ENCODE data around the gene GNB3. TPM values are rescaled to one million over a fixed set of nuclear protein-coding genes. Genes with fewer than 3 reads are reported as not detected.

Gene GNB3
- total RNA-seq, 1 experiment from 2014 or later: not detected

DNA sequence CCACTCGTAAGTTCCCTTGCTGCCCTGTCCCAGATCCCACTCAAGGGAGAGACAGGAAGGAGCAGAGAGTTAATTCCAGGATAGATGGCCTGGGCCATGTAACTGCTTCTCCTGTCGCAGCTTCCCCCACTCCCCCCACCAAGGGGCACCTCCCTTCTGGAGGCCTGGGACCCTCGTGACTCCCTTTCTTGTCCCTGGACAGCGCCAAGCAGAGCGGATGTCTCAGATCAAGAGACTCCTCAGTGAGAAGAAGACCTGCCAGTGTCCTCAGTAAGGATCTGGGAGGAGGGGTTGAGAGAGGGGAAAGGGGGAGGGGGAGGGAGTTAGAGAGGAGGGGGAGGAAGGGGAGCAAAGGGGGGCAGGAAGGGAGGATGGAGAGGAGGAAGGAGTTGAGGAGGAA is 22.1 kb upstream of the GNB3 start:
- Histone ChIP-seq H3K4me3 (no peak overlapping the region), H3K36me3 (no peaks in the 10 kb centered on the region), H3K27me3 (replicated peaks) (peaks cover 53% of the 10 kb centered on the region), H3K9me3 (replicated peaks) (no peaks in the 10 kb centered on the region), H3K27ac (no peak overlapping the region), H3K4me1 (replicated peaks) (no peaks in the 10 kb centered on the region)
- no peak for DNase-seq (ENCODE audit: low read depth in 1 of 2, low spot score in 2 of 2)

DNA sequence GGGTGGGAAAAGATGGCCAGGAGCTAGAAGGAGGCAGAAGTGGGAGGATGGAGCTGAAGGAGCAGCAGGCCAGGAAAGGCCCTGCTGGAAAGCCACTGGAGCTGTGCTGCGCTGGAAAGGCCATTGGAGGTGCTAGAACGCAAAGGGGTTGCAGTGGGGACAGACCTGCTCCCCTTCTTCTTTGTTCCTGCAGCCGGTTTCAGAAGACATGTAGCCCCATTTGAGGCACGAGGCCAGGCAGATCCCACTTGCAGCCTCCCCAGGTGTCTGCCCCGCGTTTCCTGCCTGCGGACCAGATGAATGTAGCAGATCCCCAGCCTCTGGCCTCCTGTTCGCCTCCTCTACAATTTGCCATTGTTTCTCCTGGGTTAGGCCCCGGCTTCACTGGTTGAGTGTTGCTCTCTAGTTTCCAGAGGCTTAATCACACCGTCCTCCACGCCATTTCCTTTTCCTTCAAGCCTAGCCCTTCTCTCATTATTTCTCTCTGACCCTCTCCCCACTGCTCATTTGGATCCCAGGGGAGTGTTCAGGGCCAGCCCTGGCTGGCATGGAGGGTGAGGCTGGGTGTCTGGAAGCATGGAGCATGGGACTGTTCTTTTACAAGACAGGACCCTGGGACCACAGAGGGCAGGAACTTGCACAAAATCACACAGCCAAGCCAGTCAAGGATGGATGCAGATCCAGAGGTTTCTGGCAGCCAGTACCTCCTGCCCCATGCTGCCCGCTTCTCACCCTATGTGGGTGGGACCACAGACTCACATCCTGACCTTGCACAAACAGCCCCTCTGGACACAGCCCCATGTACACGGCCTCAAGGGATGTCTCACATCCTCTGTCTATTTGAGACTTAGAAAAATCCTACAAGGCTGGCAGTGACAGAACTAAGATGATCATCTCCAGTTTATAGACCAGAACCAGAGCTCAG is 21.4 kb upstream of the GNB3 start:
- DNase-seq (ENCODE audit: low read depth in 1 of 2, low spot score in 2 of 2): no peak
- Histone ChIP-seq H3K4me1 (replicated peaks) (no peaks in the 10 kb centered on the region), H3K27me3 (replicated peaks) (peaks cover 51% of the 10 kb centered on the region), H3K36me3 (no peaks in the 10 kb centered on the region), H3K9me3 (replicated peaks) (no peaks in the 10 kb centered on the region), H3K4me3 (no peak overlapping the region), H3K27ac (no peak overlapping the region)

DNA sequence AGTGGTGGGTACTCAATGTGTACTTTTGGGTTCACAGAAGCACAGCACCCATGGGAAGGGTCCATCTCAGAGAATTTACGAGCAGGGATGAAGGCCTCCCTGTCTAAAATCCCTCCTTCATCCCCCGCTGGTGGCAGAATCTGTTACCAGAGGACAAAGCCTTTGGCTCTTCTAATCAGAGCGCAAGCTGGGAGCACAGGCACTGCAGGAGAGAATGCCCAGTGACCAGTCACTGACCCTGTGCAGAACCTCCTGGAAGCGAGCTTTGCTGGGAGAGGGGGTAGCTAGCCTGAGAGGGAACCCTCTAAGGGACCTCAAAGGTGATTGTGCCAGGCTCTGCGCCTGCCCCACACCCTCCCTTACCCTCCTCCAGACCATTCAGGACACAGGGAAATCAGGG is 20.6 kb upstream of the GNB3 start:
- H3K4me3 ChIP-seq: no peak overlapping the region
- H3K4me1 ChIP-seq (replicated peaks): no peaks in the 10 kb centered on the region
- DNase-seq (ENCODE audit: low read depth in 1 of 2, low spot score in 2 of 2): no peak
- peaks cover 51% of the 10 kb centered on the region for H3K27me3 ChIP-seq (replicated peaks)
- H3K36me3 ChIP-seq: no peaks in the 10 kb centered on the region
- H3K27ac ChIP-seq: no peak overlapping the region
- no peaks in the 10 kb centered on the region for H3K9me3 ChIP-seq (replicated peaks)

DNA sequence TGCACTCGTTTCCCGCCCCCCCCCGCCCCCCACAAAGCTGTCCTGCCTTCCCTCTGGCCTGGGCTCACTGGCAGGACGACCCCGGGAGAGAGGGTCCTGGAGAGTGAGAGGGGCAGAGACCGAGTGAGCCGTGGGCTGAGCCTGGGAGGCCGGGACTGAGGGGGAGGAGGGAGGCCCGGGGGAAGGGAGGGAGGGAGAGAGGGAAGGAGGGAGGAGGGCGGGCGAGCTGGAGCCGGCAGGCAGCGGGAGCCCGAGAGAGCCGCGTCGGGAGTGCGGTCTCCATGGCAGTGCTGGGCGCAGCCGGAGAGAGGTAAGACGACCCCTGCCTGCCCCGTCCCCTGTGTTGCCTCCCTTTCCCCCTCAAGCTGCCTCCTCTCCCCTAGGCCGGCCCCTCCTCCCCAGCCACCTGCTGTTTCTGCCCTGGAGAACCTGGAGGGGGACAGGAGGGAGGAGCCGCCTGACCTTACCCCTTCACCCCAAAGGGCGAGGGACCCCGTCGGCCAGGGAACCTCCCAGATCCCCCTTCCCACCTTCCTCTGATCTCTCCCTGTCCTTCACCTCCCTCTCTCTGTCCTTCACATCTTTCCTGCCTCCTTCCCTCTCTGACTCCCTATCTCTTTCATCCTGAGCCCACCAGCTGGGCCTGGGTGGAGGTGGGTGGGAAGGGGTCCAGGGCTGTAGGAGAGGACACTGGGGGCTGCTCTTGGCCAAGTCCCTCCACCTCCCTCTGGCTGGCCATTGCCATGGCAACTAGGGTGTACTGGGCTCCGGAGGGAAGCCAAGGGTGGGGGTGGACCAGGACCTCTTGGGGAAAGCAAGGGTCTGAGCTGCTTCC is 18.9 kb upstream of the GNB3 start, which contains the start of gene GPR162:
TSS of gene GPR162 (plus strand) at position 231 of the 835 bp plus-strand sequence. CDS start 2,078 bp downstream, outside the sequence.
- peaks cover 3% of the 10 kb centered on the region; the same call in 1 of the 2 replicates for H3K4me1 ChIP-seq (replicated peaks)
- no peak within 1 kb of the TSS for H3K4me3 ChIP-seq
- no peaks in the 10 kb centered on the region for H3K36me3 ChIP-seq
- H3K27me3 ChIP-seq (replicated peaks): peaks cover 68% of the 10 kb centered on the region
- H3K9me3 ChIP-seq (replicated peaks): no peaks in the 10 kb centered on the region
- DNase-seq (ENCODE audit: low read depth in 1 of 2, low spot score in 2 of 2): no peak
- H3K27ac ChIP-seq: no peak within 1 kb of the TSS

DNA sequence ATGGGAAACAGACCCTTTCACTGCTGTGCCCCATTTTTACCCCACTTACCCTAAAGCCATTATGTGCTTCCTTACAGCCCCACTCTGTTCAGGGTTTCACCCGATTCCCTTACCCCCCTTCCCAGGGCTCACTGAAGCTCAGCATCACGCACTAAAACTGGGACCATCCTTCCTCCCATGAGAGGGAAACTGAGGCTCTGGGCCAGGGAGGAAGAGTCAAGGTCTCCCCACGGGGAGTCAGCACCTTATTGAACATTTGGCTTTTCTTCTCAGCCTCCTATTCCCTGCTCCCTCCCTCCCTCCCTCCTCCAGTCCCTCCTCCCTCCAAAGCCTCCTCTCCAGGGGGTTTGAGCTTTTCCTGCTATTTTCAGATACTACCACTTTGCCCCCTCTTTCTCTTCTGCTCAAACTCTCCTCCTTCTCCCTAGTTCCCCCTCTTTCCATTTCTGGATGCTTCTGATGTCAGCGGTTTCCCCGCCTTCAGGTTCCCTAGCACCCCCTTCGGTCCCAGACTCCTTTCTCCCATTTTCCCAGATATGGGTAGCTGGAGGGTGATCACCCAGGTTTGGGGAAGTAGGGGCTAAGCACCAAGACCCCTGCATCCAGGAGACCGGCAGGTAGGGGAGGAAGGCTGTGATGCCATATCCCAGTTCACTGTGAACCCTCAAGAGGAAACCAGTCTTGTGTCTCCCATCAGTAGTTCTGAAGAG is 18.1 kb upstream of the GNB3 start:
- Histone ChIP-seq H3K4me3 (no peak overlapping the region), H3K27me3 (replicated peaks) (peaks cover 76% of the 10 kb centered on the region), H3K36me3 (no peaks in the 10 kb centered on the region), H3K4me1 (replicated peaks) (peaks cover 7% of the 10 kb centered on the region; the same call in 1 of the 2 replicates), H3K27ac (no peak overlapping the region), H3K9me3 (replicated peaks) (no peaks in the 10 kb centered on the region)
- no peak for DNase-seq (ENCODE audit: low read depth in 1 of 2, low spot score in 2 of 2)

DNA sequence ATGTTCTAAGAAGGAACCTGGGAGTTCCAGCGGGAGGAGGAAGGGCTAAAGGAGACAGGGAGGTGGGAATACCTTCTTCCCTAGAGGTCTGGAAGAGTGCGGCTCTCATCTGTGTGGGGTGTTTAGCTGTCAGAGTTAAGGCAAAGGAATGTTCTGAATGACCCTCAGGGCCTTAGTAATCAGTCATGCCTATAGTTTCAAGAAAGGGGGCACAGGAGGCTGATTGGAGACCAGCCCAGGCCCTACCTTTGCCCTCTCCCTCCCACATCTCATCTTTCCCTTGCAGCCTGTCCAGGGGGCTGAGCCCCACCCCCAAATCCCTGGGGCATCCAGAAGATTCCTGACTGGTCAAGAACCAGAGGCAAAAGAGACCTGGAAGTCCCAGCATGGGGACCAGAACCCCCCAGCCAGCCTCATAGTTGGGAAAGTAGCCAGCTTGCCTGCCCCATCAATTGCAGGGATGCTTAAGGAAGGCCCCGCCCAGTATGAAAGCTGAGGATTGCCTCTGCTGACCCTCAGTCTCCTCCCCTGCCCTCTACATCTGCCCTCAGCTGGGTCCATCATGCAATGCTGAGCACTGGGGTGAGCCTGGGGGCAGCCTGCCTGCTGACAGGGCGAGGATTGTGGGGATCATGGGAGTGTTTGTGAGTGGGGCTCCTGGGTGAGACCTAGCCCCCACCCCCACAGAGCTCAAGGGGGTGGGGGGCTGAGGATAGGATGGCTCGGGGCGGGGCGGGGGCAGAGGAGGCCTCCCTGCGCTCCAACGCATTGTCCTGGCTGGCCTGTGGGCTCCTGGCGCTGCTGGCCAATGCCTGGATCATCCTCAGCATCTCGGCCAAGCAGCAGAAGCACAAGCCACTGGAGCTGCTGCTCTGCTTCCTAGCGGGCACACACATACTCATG is 17.3 kb upstream of the GNB3 start:
- no peaks in the 10 kb centered on the region for H3K36me3 ChIP-seq
- H3K4me3 ChIP-seq: no peak overlapping the region
- H3K27me3 ChIP-seq (replicated peaks): peaks cover 82% of the 10 kb centered on the region
- H3K27ac ChIP-seq: no peak overlapping the region
- H3K9me3 ChIP-seq (replicated peaks): peaks cover under 1% of the 10 kb centered on the region; the same call in 1 of the 2 replicates
- H3K4me1 ChIP-seq (replicated peaks): peaks cover 13% of the 10 kb centered on the region
- DNase-seq (ENCODE audit: low read depth in 1 of 2, low spot score in 2 of 2): no peak

DNA sequence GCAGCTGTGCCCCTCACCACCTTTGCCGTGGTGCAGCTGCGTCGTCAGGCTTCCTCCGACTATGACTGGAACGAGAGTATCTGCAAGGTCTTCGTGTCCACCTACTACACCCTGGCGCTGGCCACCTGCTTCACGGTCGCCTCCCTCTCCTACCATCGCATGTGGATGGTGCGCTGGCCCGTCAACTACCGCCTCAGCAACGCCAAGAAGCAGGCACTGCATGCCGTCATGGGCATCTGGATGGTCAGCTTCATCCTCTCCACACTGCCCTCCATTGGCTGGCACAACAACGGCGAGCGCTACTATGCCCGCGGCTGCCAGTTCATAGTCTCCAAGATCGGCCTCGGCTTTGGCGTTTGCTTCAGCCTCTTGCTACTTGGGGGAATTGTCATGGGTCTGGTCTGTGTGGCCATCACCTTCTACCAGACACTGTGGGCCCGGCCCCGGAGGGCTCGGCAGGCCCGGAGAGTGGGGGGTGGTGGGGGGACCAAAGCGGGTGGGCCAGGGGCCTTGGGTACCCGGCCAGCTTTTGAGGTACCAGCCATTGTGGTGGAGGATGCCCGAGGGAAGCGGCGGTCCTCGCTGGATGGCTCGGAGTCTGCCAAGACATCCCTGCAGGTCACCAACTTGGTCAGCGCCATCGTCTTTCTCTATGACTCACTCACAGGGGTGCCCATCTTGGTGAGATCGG is 16.5 kb upstream of the GNB3 start:
- Histone ChIP-seq H3K36me3 (0 out of 2 replicates have a peak, but pooled peaks cover 3% of the 10 kb centered on the region), H3K27me3 (replicated peaks) (peaks cover 86% of the 10 kb centered on the region), H3K4me3 (no peak overlapping the region), H3K4me1 (replicated peaks) (peaks cover 21% of the 10 kb centered on the region), H3K9me3 (replicated peaks) (peaks cover 5% of the 10 kb centered on the region), H3K27ac (no peak overlapping the region)
- DNase-seq (ENCODE audit: low read depth in 1 of 2, low spot score in 2 of 2): no peak

DNA sequence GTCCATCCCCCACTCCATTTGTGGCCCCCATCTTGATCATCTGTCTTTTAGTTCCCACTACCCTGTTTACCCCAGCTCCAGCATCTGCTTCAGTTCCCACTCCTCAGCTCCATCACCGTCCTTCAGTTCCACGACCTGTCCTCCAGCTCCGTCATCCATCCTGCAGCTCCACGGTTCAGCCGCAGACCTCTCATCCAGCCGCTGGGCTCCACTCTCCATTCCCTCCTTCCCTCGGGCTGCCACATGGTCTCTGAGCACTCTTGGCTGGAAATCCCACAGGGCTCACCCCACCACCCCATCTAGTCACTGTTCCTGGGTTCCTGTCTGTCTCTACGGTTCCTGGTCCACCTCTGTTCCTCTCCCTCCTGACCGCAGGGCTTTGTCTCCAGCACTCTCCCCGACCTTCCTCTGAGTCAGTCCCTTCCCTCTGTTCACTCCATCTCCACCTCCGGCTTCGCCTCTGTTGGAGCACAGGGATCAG is 15.8 kb upstream of the GNB3 start:
- Histone ChIP-seq H3K27me3 (replicated peaks) (peaks cover 88% of the 10 kb centered on the region), H3K27ac (no peak overlapping the region), H3K4me1 (replicated peaks) (peaks cover 21% of the 10 kb centered on the region), H3K36me3 (0 out of 2 replicates have a peak, but pooled peaks cover 3% of the 10 kb centered on the region), H3K9me3 (replicated peaks) (peaks cover 5% of the 10 kb centered on the region), H3K4me3 (no peak overlapping the region)
- DNase-seq (ENCODE audit: low read depth in 1 of 2, low spot score in 2 of 2): no peak

DNA sequence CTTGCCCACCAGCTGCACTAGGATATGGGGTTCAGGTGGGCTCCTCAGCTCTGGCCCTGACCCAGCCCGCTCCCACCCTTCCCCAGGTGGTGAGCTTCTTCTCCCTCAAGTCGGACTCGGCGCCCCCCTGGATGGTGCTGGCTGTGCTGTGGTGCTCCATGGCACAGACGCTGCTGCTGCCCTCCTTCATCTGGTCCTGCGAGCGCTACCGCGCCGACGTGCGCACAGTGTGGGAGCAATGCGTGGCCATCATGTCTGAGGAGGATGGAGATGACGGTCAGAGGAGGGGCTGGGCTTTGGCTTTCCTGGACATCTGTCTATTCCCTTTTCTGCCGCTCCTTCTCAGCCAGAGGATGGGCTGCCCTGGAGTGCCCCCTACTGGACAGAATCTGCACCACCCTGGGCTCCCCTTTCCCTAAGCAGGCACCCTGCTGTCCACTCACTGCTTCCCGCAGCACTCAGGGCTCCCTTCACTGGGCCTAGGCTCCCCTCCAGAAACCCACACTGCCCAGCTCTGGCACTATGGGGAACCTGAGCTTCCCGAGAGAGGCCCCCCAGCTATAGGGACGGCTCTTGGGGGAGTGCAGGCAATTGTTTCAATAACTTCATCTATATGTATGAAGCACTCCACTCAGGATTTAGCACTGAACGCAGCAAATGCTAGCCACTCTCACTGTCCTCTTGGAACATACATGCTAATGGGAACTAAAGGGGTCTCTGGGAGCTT is 15.2 kb upstream of the GNB3 start:
- DNase-seq (ENCODE audit: low read depth in 1 of 2, low spot score in 2 of 2): peak; percentile 84 to 85
- H3K9me3 ChIP-seq (replicated peaks): peaks cover 5% of the 10 kb centered on the region
- no peak overlapping the region for H3K27ac ChIP-seq
- no peak overlapping the region for H3K4me3 ChIP-seq
- peaks cover 90% of the 10 kb centered on the region for H3K27me3 ChIP-seq (replicated peaks)
- 0 out of 2 replicates have a peak, but pooled peaks cover 3% of the 10 kb centered on the region for H3K36me3 ChIP-seq
- H3K4me1 ChIP-seq (replicated peaks): peaks cover 21% of the 10 kb centered on the region

DNA sequence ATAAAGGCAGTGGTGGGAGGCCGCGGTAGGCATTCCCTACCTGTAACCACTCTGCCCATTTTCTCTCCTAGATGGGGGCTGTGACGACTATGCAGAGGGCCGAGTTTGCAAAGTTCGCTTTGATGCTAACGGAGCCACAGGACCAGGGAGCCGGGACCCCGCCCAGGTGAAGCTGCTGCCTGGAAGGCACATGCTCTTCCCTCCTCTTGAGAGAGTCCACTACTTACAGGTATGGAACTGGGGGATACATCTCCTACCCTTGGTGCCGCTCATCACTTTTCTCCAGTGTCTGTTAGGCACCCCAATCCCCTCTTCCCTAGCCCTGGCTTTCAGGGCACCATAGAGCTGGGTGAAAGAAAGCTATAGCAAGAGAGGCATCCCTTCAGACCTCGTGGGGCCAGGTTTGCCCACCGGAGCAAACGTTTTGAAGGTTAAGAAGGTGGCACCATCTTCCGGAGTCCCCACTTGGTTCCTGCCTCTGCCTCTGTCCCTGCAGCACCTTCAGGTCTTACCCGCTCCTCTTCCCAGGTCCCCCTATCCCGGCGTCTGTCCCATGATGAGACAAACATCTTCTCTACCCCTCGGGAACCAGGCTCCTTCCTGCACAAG is 14.5 kb upstream of the GNB3 start:
- Histone ChIP-seq H3K9me3 (replicated peaks) (peaks cover 5% of the 10 kb centered on the region), H3K4me1 (replicated peaks) (peaks cover 21% of the 10 kb centered on the region), H3K4me3 (no peak overlapping the region)

DNA sequence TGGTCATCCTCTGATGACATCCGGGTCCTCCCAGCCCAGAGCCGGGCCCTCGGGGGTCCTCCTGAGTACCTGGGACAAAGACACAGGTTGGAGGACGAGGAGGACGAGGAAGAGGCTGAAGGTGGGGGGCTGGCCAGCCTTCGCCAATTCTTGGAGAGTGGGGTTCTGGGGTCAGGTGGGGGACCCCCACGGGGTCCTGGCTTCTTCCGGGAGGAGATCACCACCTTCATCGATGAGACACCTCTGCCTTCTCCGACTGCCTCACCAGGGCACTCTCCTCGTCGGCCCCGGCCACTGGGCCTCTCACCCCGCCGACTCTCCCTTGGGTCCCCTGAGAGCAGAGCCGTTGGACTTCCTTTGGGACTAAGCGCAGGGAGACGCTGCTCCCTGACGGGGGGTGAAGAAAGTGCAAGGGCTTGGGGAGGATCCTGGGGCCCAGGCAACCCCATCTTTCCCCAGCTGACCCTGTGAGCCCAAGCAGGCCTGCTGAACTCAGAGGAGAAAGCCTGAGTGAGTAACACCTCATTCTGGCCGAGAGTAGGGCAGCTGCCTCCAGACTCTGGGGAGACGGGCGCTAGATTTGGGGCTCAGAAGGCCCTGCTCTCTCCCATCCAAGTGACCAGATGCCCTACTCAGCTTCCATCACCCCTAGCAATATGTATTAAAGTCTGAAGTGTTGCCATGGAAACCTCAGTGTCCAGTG is 13.8 kb upstream of the GNB3 start:
- Histone ChIP-seq H3K9me3 (replicated peaks) (peaks cover 5% of the 10 kb centered on the region), H3K27ac (no peak overlapping the region), H3K4me1 (replicated peaks) (peaks cover 21% of the 10 kb centered on the region), H3K4me3 (no peak overlapping the region), H3K36me3 (0 out of 2 replicates have a peak, but pooled peaks cover 3% of the 10 kb centered on the region), H3K27me3 (replicated peaks) (peaks cover 84% of the 10 kb centered on the region)
- DNase-seq (ENCODE audit: low read depth in 1 of 2, low spot score in 2 of 2): no peak

More for the DNA sequence above, 14.5 kb upstream of the GNB3 start:
- DNase-seq (ENCODE audit: low read depth in 1 of 2, low spot score in 2 of 2): no peak
- Histone ChIP-seq H3K27me3 (replicated peaks) (peaks cover 88% of the 10 kb centered on the region), H3K27ac (no peak overlapping the region), H3K36me3 (0 out of 2 replicates have a peak, but pooled peaks cover 3% of the 10 kb centered on the region)
